Kidney epithelial cell (primary cell): ENCODE measurements around the gene NLRP9. TPM values are rescaled to one million over a fixed set of nuclear protein-coding genes. Genes with fewer than 3 reads are reported as not detected.

Experiments used
- DNase-seq: peaks from one replicate; pipeline ENCODE4 v3.0.0-alpha.2; 2010; ENCODE audit warnings: low read depth
- H3K27me3 ChIP-seq: 2 replicates; pipeline ENCODE4 v1.6.0; 2011; ENCODE audit warnings: low read length; ENCODE audit not compliant: control insufficient read depth, insufficient read depth
- H3K36me3 ChIP-seq: 2 replicates; pipeline ENCODE4 v1.5.1; 2011; ENCODE audit warnings: low read length; ENCODE audit not compliant: control insufficient read depth, insufficient read depth
- H3K4me3 ChIP-seq: 2 replicates; pipeline ENCODE4 v1.5.1; 2011; ENCODE audit warnings: low read depth, mild to moderate bottlenecking, control low read depth, low read length
- total RNA-seq: library from RNA; depleted of rRNA; stranded (reverse); fragments of >200 nt; gene quantifications from 2 replicates; pipeline ENCODE4 v1.2.3, GENCODE V29; 2015
- TF ChIP-seq, protein P1 (sequence below): IDR thresholded peaks from 2 replicates; pipeline ENCODE4 v1.5.1; 2011; ENCODE audit warnings: mild to moderate bottlenecking, moderate library complexity, low read length, control low read depth, inconsistent platforms; ENCODE audit not compliant: insufficient read depth, poor library complexity, severe bottlenecking

NLRP9 gene
- total RNA-seq, 1 donor from 2014 or later = not detected

DNA sequence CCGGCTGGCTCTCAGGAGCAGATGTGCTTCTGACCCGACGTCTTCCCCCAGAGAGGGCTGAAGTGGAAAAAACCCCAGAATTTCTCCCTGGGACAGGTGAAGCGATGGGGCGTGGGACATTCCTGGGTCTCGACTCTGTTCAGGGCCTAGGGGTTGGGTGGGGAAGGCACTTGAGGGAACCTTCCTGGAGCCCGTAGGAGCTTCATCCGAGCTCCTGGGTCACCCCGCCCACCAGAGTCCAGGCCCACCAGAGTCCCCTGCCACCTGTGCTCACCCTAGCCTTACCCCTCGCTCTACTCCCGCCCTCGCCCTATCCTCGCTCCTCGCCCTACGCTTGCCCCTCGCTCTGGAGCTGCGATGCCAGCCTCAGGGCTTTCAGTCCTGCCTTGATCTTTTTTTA is 39.9 kb downstream of the NLRP9 start:
- DNase-seq = no peak
- Histone ChIP-seq H3K36me3 (no peaks in the 10 kb centered on the region), H3K27me3 (no peaks in the 10 kb centered on the region), H3K4me3 (no peak overlapping the region)
- TF ChIP-seq, protein P1, sequence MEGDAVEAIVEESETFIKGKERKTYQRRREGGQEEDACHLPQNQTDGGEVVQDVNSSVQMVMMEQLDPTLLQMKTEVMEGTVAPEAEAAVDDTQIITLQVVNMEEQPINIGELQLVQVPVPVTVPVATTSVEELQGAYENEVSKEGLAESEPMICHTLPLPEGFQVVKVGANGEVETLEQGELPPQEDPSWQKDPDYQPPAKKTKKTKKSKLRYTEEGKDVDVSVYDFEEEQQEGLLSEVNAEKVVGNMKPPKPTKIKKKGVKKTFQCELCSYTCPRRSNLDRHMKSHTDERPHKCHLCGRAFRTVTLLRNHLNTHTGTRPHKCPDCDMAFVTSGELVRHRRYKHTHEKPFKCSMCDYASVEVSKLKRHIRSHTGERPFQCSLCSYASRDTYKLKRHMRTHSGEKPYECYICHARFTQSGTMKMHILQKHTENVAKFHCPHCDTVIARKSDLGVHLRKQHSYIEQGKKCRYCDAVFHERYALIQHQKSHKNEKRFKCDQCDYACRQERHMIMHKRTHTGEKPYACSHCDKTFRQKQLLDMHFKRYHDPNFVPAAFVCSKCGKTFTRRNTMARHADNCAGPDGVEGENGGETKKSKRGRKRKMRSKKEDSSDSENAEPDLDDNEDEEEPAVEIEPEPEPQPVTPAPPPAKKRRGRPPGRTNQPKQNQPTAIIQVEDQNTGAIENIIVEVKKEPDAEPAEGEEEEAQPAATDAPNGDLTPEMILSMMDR = no peak

GRCh38 chr19:55697698-55698097 is 40.5 kb downstream of the NLRP9 start:
- no peak for DNase-seq
- no peak overlapping the region for H3K4me3 ChIP-seq
- TF ChIP-seq, protein P1 = no peak
- no peaks in the 10 kb centered on the region for H3K36me3 ChIP-seq
- no peaks in the 10 kb centered on the region for H3K27me3 ChIP-seq

DNA sequence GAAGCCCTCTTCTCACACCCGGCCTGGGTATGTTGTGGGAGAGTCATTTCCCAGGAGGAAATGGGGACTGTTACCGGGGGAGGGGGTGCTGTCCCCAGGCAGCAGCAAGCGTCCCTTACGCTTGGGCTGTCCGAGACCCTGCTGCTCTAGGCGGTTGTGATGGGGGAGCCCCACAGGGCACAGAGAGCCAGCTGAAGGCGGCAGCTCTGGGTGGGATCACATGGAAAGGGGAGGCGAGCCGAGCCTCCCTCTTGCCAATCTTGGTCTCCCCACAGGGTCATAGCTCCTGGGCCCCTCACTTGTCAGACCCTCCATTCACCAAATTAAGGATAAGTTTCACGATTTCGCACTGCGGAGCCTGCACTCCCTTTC is 41.1 kb downstream of the NLRP9 start:
- no peak for DNase-seq
- Histone ChIP-seq H3K4me3 (no peak overlapping the region), H3K36me3 (no peaks in the 10 kb centered on the region), H3K27me3 (no peaks in the 10 kb centered on the region)
- TF ChIP-seq, protein P1 = no peak

DNA sequence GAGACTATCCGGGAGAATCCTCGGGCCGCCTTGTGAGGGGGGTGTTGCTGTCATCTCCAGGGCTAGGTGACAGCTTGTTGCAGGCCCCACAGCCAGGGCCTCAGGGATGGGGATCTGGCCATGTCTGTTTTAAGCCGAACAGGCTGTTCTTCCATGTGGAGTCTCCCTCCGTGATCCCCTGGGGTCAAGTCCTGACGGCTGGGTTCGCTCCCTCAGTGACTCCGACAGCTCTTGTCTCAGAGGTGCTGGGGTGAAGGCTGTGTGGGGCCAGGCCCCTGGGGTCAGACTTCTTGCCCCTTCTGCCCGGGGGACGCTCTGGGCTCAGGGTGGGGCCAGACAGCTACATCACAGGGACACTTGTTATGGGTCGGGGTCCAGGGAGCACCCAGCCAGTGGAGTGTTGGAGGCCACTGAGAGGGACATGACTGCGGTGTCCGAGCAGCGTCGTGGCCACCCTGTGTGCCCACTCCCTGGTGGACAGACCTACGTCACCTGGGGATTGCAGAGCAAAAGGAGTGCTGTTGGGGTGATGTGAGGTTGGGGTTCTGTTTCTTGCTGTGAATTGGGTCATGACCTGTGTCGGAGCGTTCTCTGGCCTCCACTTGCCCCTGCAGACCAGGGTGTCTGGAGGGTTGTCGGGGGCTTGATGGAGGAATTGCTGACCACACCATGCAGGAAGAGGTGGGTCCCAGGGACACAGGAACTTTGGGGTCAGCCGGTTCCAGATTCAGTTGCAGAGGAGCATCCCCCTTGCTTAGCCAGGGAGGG is 41.7 kb downstream of the NLRP9 start:
- TF ChIP-seq, protein P1 = no peak
- DNase-seq = no peak
- no peak overlapping the region for H3K4me3 ChIP-seq
- no peaks in the 10 kb centered on the region for H3K27me3 ChIP-seq
- no peaks in the 10 kb centered on the region for H3K36me3 ChIP-seq

- no peak for DNase-seq
- TF ChIP-seq, protein P1 = no peak
- no peak overlapping the region for H3K4me3 ChIP-seq
- H3K27me3 ChIP-seq = no peaks in the 10 kb centered on the region
- no peaks in the 10 kb centered on the region for H3K36me3 ChIP-seq
Observed at GRCh38 chr19:55695511-55696290, 42.5 kb downstream of the NLRP9 start.
